GM23248 (cell line): Measurements from ENCODE around the gene SLITRK4.

ENCODE experiments used
- EZH2 ChIP-seq: fragments of 200-600 bp; sonication (generic); IDR thresholded peaks from 2 replicates; pipeline ENCODE4 v1.6.1; 2018; ENCODE audit warnings: antibody characterized with exemption, mild to moderate bottlenecking; ENCODE audit not compliant: insufficient read depth, poor library complexity, severe bottlenecking
- EZH2phosphoT487 ChIP-seq: fragments of 200-600 bp; sonication (generic); IDR thresholded peaks from 2 replicates; pipeline ENCODE4 v1.6.1; 2018; ENCODE audit warnings: antibody characterized with exemption, moderate library complexity, mild to moderate bottlenecking, low read depth; ENCODE audit not compliant: insufficient read depth

GRCh38 chrX:143635915-143636314 is at the start of gene SLITRK4:
- TF ChIP-seq EZH2 (no peak), EZH2phosphoT487 (no peak)
